Thymus (tissue), 11 donors: ENCODE data around the gene TMCO6. TPM values are rescaled to one million over a fixed set of nuclear protein-coding genes. Genes with fewer than 3 reads are reported as not detected.
"Not testable (repeated sequence)": the region's sequence is repeated elsewhere in the genome, so short reads cannot be mapped to it uniquely, and the experiment has no call there.

Source experiments
- DNase-seq, 9 donors: peaks; one replicate each; pipeline ENCODE4 v3.0.0-alpha.2; 2013; ENCODE audit warnings: low spot score in 9 of 9, low read depth in 6 of 9, missing footprints in 1 of 9
- H3K27ac ChIP-seq, 2 donors: one replicate each; pipeline ENCODE4 v1.5.1; 2013; ENCODE audit warnings: control low read depth in 1 of 2, low read depth in 1 of 2, low read length in 1 of 2, mild to moderate bottlenecking in 1 of 2, moderate library complexity in 1 of 2
- H3K27me3 ChIP-seq, 2 donors: one replicate each; pipeline ENCODE4 v1.5.1; 2013; ENCODE audit warnings: low read length in 1 of 2; ENCODE audit not compliant: control insufficient read depth in 2 of 2, insufficient read depth in 1 of 2
- H3K36me3 ChIP-seq, 2 donors: one replicate each; pipeline ENCODE4 v1.5.1; 2013; ENCODE audit warnings: low read length in 1 of 2, mild to moderate bottlenecking in 1 of 2, moderate library complexity in 1 of 2; ENCODE audit not compliant: control insufficient read depth in 2 of 2, insufficient read depth in 2 of 2
- H3K4me1 ChIP-seq, 2 donors: one replicate each; pipeline ENCODE4 v1.5.1; 2013; ENCODE audit warnings: low read length in 2 of 2; ENCODE audit not compliant: control insufficient read depth in 2 of 2, insufficient read depth in 2 of 2
- H3K4me3 ChIP-seq, 2 donors: one replicate each; pipeline ENCODE4 v1.5.1; 2013; ENCODE audit warnings: low read length in 2 of 2, control low read depth in 1 of 2, mild to moderate bottlenecking in 1 of 2
- H3K9me3 ChIP-seq, 2 donors: one replicate each; pipeline ENCODE4 v1.5.1; 2013; ENCODE audit warnings: low read length in 1 of 2, mild to moderate bottlenecking in 1 of 2; ENCODE audit not compliant: control insufficient read depth in 2 of 2, insufficient read depth in 1 of 2
- WGBS: extraction: QIAGEN DNeasy Blood & Tissue Kit; methylation state at CpG from one replicate; pipeline ENCODE4 v1.1.7; 2013; 5-methylcytosine and 5-hydroxymethylcytosine counted together
- polyA plus RNA-seq: library from polyadenylated mRNA; stranded (reverse); fragments of 200-250 nt; gene quantifications from one replicate; pipeline ENCODE4 v1.2.3, GENCODE V29; 2013
- total RNA-seq: library from RNA; stranded (reverse); fragments of 120-200 nt; gene quantifications from one replicate; pipeline ENCODE4 v1.2.4, GENCODE V29; 2013
- donor health status: healthy.

TMCO6 gene
- total and polyA plus RNA-seq, 2 donors = 10.5 to 18.4 TPM

DNA sequence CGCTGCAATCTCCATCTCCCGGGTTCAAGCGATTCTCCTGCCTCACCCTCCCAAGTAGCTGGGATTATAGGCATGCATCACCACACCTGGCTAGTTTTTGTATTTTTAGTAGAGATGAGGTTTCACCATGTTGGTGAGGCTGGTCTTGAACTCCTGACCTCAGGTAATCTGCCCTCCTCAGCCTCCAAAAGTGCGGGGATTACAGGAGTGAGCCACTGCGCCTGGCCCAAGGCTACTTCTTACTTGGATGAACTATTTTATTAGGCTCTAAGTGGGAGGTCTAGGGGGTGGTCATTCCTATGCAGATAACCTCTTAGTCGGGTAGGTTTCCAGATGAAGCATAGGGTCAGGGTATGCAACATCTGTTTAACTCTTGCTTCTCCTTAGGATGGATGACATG, 21.1 kb downstream of the TMCO6 start:
- H3K36me3 ChIP-seq = peaks cover 69 to 78% of the 10 kb centered on the region in 2 donors
- DNase-seq, H3K27me3 ChIP-seq, H3K4me1 ChIP-seq, H3K27ac ChIP-seq, H3K4me3 ChIP-seq, H3K9me3 ChIP-seq: not testable (repeated sequence)
- WGBS = 95% methylated on average over 6 of the region's 6 CpGs

DNA sequence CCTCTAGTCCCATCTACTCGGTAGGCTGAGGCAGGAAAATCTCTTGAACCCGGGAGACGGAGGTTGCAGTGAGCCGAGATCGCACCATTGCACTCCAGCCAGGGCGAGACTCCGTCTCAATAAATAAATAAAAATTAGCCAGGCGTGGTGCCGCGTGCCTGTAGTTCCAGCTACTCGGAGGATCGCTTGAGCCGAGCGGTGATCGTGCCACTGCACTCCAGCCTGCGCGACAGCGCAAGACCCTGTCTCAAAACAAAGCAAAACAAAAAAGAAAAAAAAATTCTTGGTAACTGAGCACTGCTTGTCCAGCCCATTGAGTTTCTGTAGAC, 24.7 kb downstream of the TMCO6 start:
- Histone ChIP-seq H3K27me3 (no peaks in the 10 kb centered on the region), H3K36me3 (peaks cover 52 to 62% of the 10 kb centered on the region in 2 donors), H3K9me3 (no peaks in the 10 kb centered on the region), H3K4me1 (peaks cover 3 to 13% of the 10 kb centered on the region in 2 donors), H3K4me3 (peak overlapping the region; percentile 72 to 86), H3K27ac (peak overlapping the region; percentile 86 to 96)
- DNase-seq = no peak
- 32% methylated on average over 18 of the region's 18 CpGs for WGBS

DNA sequence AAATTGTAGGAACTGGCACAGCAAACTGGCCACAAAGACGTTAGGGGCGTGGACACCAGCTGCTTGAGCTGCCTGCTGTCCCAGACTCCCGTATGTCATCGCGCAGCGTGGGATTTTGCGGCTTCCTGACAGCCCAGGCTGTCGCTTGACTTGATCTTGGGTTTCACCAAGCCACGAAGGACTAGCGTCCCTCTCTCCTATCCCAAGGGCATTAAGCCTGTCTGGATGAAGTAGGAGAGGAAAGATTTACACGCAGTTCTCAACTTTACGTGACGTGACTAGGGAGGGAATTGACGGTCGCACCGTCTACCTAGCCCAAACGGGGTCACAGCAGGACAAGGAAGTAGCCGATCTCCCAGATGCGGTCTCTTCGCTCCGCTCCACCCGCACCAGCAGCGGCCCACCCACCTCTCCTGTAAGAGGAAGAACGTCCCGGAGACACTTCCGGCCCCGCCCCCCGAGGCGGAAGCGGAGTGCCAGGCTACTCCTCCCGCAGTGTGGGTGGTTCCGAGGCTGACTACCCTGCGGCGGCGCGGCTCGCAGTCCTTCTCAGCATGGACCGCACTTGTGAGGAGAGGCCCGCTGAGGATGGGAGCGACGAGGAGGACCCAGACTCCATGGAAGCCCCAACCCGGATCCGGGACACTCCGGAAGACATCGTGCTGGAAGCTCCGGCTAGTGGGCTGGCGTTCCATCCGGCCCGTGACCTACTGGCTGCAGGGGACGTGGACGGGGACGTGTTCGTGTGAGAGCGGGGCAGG, 25.3 kb downstream of the TMCO6 start, which contains the start of gene WDR55:
TSS of gene WDR55 (plus strand) at position 546 of the 761 bp plus-strand sequence. CDS start at position 555, 9 bp downstream.
- WGBS = under 1% methylated on average over 54 of the region's 54 CpGs
- Histone ChIP-seq H3K4me3 (peak within 1 kb of the TSS; percentile 72 to 86), H3K9me3 (no peaks in the 10 kb centered on the region), H3K4me1 (peaks cover 3 to 13% of the 10 kb centered on the region in 2 donors), H3K27ac (peak within 1 kb of the TSS; percentile 86 to 96), H3K36me3 (peaks cover 52 to 62% of the 10 kb centered on the region in 2 donors), H3K27me3 (no peaks in the 10 kb centered on the region)
- peak; percentile 77 to 95 (median 86) for DNase-seq

DNA sequence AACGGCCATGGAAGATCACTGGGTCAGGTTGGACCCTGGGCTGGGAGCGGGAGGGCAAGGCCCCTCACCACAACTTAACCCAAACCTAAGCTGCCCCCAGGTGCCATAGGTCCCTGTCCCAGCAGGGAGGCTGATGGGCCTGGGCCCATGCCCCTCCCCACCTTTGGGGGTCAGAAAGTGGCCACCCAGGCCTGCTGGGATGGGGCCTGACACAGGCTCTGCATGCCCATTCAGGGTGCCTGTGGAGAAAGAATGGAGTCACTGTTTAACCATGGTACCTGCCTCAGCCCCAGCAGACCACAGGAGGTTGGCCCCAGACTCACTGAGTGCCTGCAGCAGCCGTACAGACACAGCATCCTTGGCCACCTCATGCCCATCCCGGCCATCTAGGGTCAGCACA, 31.8 kb downstream of the TMCO6 start:
- DNase-seq, H3K9me3 ChIP-seq, H3K4me1 ChIP-seq, H3K4me3 ChIP-seq, H3K27me3 ChIP-seq, H3K27ac ChIP-seq: not testable (repeated sequence)
- WGBS = 98% methylated on average over 4 of the region's 4 CpGs
- H3K36me3 ChIP-seq = peaks cover 67 to 72% of the 10 kb centered on the region in 2 donors

DNA sequence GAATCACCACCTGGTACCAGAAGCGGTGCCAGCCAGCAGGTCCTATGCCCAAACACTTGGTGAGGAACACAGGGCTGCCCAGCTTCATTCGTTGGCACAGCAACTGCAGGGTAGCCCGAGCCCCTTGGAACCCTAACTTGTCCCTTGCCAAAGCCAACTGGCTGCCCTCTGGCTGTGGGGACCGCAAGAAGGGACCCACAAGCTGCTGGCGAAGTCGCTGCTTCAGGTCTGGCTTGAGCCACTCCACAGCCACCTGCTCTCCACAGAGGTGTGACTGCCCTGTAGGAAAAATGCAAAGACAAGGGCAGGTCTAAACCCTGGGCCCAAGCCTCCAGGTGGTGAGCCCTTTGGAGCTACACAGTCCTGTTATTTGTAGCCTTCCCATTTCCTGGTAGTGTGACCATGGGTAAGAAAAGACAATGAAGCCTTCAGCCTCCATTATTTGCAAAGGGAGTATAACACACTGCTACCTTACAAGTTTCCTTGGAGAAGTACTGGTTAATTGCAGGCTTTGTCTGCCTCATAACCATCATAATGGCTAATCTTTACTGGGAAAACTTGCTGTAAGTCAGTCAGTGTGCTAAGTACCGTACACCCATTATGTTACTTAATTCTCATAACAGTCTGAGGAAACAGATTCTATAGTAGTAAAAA, 32.3 kb downstream of the TMCO6 start:
- no peak overlapping the region for H3K27ac ChIP-seq
- 99% methylated on average over 6 of the region's 7 CpGs for WGBS
- no peak for DNase-seq

DNA sequence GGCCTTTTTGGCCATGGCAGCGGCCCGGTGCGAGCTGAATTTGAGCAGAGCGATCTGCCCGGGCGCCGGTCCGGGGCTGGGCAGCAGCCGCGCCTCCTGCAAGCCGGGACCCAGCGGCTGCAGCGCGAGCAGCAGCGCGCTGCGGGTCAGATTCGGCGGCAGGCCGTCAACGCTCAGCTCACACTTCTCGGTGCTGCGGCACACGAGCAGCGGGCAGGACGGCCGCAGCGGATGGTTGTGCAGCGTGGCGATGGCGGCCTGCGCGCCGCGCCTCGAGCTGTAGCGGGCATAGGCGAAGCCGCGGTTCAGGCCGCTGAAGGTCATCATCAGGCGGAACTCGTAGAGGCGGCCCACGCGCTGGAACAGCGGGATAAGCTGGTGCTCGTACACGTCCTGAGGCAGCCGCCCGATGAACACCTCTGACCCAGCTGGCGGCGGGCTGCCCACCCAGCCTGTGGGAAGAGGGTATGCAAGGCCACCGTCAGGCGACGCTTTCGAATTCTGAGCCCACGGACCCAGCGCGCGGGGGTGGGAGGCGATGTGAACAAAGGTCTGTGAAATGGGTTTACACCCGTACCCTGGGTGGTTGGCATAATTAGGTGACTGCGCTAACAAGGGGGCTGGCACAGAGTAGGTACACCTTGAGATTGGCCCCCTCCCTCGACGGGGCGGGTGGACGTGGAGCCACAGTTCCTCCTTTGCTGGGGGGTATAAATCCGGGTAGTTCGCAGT, 33.4 kb downstream of the TMCO6 start:
- DNase-seq = no peak
- no peaks in the 10 kb centered on the region for H3K27me3 ChIP-seq
- 94% methylated on average over 70 of the region's 70 CpGs for WGBS
- no peaks in the 10 kb centered on the region for H3K9me3 ChIP-seq
- H3K27ac ChIP-seq = no peak overlapping the region
- H3K4me1 ChIP-seq = no peaks in the 10 kb centered on the region
- peaks cover 79 to 84% of the 10 kb centered on the region in 2 donors for H3K36me3 ChIP-seq
- no peak overlapping the region for H3K4me3 ChIP-seq

More for the DNA sequence above, 32.3 kb downstream of the TMCO6 start:
- Histone ChIP-seq H3K4me1 (no peaks in the 10 kb centered on the region), H3K9me3 (no peaks in the 10 kb centered on the region), H3K27me3 (no peaks in the 10 kb centered on the region), H3K4me3 (no peak overlapping the region), H3K36me3 (peaks cover 72 to 78% of the 10 kb centered on the region in 2 donors)

DNA sequence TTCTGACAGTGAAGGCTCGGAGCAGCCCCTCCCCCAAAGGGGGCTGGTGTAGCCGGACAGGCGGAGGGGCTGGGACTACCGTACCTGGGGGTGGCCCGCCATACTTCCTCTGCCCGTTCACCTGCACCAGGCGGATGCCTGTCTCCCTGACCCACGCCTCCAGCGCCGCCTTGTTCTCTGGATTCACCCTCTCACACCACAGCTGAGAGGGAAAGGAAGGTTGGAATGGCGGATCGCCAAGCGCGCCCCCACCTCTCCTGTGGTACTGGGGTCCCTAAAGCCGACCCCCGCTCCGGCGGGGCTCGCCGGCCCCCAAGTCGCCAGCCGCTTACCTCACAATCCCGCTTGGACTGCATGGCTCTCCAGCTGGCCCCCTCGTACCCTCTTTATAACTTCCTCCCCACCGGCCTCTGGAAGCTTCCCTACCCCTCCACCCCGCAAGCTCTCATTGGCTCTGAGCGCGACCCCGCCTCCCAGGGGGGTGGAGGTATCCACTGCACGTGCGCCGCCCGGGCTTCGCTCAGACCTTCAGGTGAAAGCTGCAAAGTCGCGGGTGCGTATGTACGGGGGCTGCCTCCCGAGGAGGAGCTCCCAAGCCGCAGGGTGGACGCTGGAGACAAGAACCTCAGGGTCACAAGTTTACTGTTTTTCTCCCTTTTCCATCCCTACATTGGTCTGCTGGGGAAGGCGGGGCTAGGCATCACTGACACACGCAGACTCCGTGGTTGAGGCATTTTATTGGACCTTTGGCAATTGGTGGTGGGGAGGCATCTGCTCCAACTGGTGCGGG, 34.1 kb downstream of the TMCO6 start, which contains the start of gene DND1:
TSS of gene DND1 (minus strand) at position 390 of the 790 bp plus-strand sequence. CDS start at position 356, 34 bp downstream.
- peaks cover 74 to 81% of the 10 kb centered on the region in 2 donors for H3K36me3 ChIP-seq
- H3K4me1 ChIP-seq = no peaks in the 10 kb centered on the region
- H3K9me3 ChIP-seq = no peaks in the 10 kb centered on the region
- no peak within 1 kb of the TSS for H3K4me3 ChIP-seq
- no peak for DNase-seq
- no peaks in the 10 kb centered on the region for H3K27me3 ChIP-seq
- no peak within 1 kb of the TSS for H3K27ac ChIP-seq
- WGBS = 98% methylated on average over 45 of the region's 45 CpGs

DNA sequence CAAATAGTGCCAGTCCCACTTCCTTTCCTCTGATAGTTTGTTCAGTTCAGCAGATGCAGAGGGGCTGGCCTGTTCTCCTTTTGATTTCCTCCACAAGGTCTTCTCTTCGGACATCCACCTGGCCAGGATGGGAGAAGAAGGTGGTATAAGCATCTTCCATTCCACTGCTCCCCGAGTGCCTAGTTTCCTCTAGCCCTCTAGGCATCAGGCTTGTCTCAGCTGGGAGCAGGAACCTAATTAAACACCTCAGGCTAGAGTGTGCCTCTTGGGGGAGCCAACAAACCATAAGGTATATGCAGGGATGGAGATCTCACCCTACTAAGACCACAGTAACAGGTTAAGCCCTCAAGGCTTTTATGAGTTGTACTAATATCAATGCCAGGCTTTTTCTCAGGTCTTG, 35.0 kb downstream of the TMCO6 start:
- 98% methylated on average over 2 of the region's 2 CpGs for WGBS
- no peaks in the 10 kb centered on the region for H3K27me3 ChIP-seq
- H3K27ac ChIP-seq = no peak overlapping the region
- no peak for DNase-seq
- H3K9me3 ChIP-seq = no peaks in the 10 kb centered on the region
- H3K4me1 ChIP-seq = no peaks in the 10 kb centered on the region
- H3K36me3 ChIP-seq = peaks cover 71 to 77% of the 10 kb centered on the region in 2 donors
- H3K4me3 ChIP-seq = no peak overlapping the region
